Right lobe of liver (tissue), 4 donors: ENCODE data around the gene TMEM151A.

ENCODE experiments used
- CTCF ChIP-seq, 4 donors: fragments of 200-600 bp in 3 of 4; fragments of 450-650 bp in 1 of 4; IDR thresholded peaks; one replicate each; pipeline versions ENCODE4 v1.5.1 to v1.8.0; 2016 to 2022; ENCODE audit warnings: antibody characterized with exemption in 4 of 4, mild to moderate bottlenecking in 2 of 4
- POLR2A ChIP-seq: fragments of 450-650 bp; IDR thresholded peaks from one replicate; pipeline ENCODE4 v1.6.1; 2017; ENCODE audit warnings: antibody characterized with exemption, mild to moderate bottlenecking
- donor health status: DM: no; HTN: no; CAD: no.
- donor health status: DM: no; HTN: no; CAD: no.
- donor health status: DM: no; HTN: yes; CAD: no.

GRCh38 chr11:66322732-66323427 is 31.2 kb downstream of the TMEM151A start:
- TF ChIP-seq CTCF (IDR thresholded peaks at IDR 0.05) (no peak), POLR2A (no peak)
